ENCODE measurements around the gene TMEM108.

DNA sequence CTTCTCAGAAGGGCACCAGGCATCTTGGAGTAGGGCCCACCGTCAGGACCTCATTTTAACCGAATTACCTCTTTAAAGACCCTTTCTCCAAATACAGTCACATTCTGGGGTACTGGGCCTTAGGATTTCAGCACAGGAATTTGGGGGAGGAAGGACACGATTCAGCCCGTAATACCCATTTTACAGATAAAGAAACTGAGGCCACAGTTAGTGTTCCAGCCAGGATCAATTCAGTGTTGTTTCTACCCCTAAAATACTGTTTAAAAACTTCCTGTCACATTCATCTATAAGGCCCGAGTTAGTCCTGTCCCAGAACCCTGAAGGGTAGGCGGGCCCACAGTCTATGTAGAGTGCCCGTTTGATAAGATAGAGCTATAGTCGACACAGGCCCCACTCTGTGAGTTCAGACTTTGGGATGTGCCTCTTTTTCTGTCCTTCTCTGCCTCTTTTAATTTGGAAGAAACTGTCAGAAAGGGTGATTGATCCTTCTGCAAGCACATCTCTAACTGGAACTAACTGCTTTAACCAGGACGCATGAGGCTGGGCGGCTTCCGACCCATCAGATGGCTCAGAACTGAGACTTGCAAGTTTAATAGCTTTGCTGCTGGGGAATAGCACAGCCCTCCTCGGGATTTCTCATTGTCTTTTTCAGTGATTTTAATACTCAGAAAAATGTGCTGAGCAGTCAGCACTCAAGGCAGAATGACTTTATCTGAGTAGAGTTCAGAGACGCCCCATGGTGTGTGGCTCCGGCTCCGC, 381.1 kb downstream of the TMEM108 start:
- TF ChIP-seq POLR2A (IDR thresholded peaks at IDR 0.05; ENCODE audit: low read depth, low read length) (no peak), POLR2AphosphoS5 (IDR thresholded peaks at IDR 0.05; ENCODE audit: low read depth, low read length) (no peak), TAF1 (IDR thresholded peaks at IDR 0.05; ENCODE audit: low read depth, low read length) (no peak), POU2F2 (IDR thresholded peaks at IDR 0.05; ENCODE audit: low read depth, low read length) (no peak), PAX5 (IDR thresholded peaks at IDR 0.05; ENCODE audit: insufficient read depth, low read length, severe bottlenecking) (no peak), SPI1 (IDR thresholded peaks at IDR 0.05; ENCODE audit: low read depth, low read length) (no peak)
